Activated CD8-positive, alpha-beta T cell treated with anti-CD3 and anti-CD28 coated beads for 36 hours (primary cell): Measurements from ENCODE around the gene SLC14A1. TPM values are rescaled to one million over a fixed set of nuclear protein-coding genes. Genes with fewer than 3 reads are reported as not detected.

Source experiments
- ATAC-seq: fragments of 200-7000 bp; cut with Tn5 transposase; one replicate; pipeline ENCODE4 v1.10.0; 2021; ENCODE audit warnings: mild to moderate bottlenecking, moderate library complexity
- CTCF ChIA-PET: fragments of 350-600 bp; sonication (Branson Sonifier 250); formaldehyde crosslinking; loops from one replicate; lab custom pipeline; 2021; ENCODE audit warnings: antibody characterized with exemption; lab: Charles Lee
- POLR2A ChIA-PET: fragments of 350-600 bp; sonication (Branson Sonifier 250); formaldehyde crosslinking; loops from one replicate; lab custom pipeline; 2021; ENCODE audit warnings: antibody characterized with exemption; lab: Charles Lee
- DNase-seq: peaks from one replicate; pipeline ENCODE4 v3.0.0-alpha.2; 2020
- H3K27ac Mint-ChIP-seq: one replicate; pipeline ENCODE4 v1.8.0; 2021; ENCODE audit warnings: mild to moderate bottlenecking, mixed read lengths
- H3K27me3 Mint-ChIP-seq: one replicate; pipeline ENCODE4 v1.8.0; 2021; ENCODE audit warnings: mixed read lengths
- H3K36me3 Mint-ChIP-seq: one replicate; pipeline ENCODE4 v1.8.0; 2021; ENCODE audit warnings: low read depth, mixed read lengths
- H3K4me1 Mint-ChIP-seq: one replicate; pipeline ENCODE4 v1.8.0; 2021; ENCODE audit warnings: low read depth, mixed read lengths
- H3K4me3 Mint-ChIP-seq: one replicate; pipeline ENCODE4 v1.8.0; 2021; ENCODE audit warnings: mild to moderate bottlenecking, moderate library complexity, mixed read lengths
- H3K9me3 Mint-ChIP-seq: one replicate; pipeline ENCODE4 v1.8.0; 2021; ENCODE audit warnings: mixed read lengths
- intact Hi-C: fragments of 100-400 bp; cut with micrococcal nuclease; formaldehyde crosslinking; loops from one replicate; pipeline ENCODE4 v1.10.0; 2022
- total RNA-seq, 2 experiments: library from RNA; stranded (reverse); gene quantifications; one replicate each; pipeline ENCODE4 v1.2.3, GENCODE V29; 2021
- TF ChIP-seq, protein P1 (sequence below): fragments of 200-600 bp; IDR thresholded peaks from one replicate; pipeline ENCODE4 v1.8.0; 2022; ENCODE audit warnings: antibody characterized with exemption, mild to moderate bottlenecking

The SLC14A1 gene
- total RNA-seq, 2 experiments from 2014 or later: 3.1 TPM

DNA sequence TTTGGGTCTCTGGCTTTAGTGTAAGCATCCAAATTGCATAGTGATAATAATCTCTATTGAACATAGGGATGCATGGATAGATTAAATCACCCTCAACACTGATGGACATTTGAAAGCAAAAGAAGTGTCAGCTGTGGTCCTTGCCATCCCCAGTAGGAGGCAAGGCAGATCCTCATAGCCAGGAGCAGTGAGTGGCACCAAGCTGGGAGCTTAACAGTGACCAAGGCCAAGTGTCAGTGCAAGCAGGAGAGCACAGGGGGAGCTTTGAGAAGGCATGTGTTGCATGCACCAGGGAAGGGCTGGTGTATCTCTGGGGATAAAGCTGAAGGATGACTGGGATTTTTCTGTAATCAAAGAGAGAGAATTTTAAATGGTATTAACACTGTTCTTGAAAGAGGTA, 14.7 kb downstream of the SLC14A1 start:
- no peak for ATAC-seq
- Mint-ChIP-seq H3K9me3 (no peaks in the 10 kb centered on the region), H3K27ac (no peak overlapping the region), H3K27me3 (no peaks in the 10 kb centered on the region), H3K4me3 (no peak overlapping the region), H3K36me3 (no peaks in the 10 kb centered on the region), H3K4me1 (no peaks in the 10 kb centered on the region)
- intact Hi-C loops: no loop called here
- ChIA-PET CTCF (interaction anchor here (0.9 to 1.5 kb wide), 3 partner anchors 14 to 21 kb away, joined by 3 to 5 read pairs (median 5); no protein-coding TSS in a partner anchor), POLR2A (no interaction called here)
- TF ChIP-seq, protein P1, sequence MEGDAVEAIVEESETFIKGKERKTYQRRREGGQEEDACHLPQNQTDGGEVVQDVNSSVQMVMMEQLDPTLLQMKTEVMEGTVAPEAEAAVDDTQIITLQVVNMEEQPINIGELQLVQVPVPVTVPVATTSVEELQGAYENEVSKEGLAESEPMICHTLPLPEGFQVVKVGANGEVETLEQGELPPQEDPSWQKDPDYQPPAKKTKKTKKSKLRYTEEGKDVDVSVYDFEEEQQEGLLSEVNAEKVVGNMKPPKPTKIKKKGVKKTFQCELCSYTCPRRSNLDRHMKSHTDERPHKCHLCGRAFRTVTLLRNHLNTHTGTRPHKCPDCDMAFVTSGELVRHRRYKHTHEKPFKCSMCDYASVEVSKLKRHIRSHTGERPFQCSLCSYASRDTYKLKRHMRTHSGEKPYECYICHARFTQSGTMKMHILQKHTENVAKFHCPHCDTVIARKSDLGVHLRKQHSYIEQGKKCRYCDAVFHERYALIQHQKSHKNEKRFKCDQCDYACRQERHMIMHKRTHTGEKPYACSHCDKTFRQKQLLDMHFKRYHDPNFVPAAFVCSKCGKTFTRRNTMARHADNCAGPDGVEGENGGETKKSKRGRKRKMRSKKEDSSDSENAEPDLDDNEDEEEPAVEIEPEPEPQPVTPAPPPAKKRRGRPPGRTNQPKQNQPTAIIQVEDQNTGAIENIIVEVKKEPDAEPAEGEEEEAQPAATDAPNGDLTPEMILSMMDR: no peak
- no peak for DNase-seq

GRCh38 chr18:45739268-45739667, 15.3 kb downstream of the SLC14A1 start:
- TF ChIP-seq, protein P1: no peak
- Mint-ChIP-seq H3K4me1 (no peaks in the 10 kb centered on the region), H3K27me3 (no peaks in the 10 kb centered on the region), H3K4me3 (no peak overlapping the region), H3K9me3 (no peaks in the 10 kb centered on the region), H3K36me3 (no peaks in the 10 kb centered on the region), H3K27ac (no peak overlapping the region)
- ATAC-seq: no peak
- ChIA-PET CTCF (interaction anchor here (1.1 to 1.5 kb wide), 3 partner anchors 14 to 141 kb away, joined by 3 to 5 read pairs (median 5); no protein-coding TSS in a partner anchor), POLR2A (no interaction called here)
- no peak for DNase-seq
- intact Hi-C loops: no loop called here

GRCh38 chr18:45739848-45740247, 15.9 kb downstream of the SLC14A1 start:
- no peak for ATAC-seq
- H3K4me3 Mint-ChIP-seq: no peak overlapping the region
- H3K4me1 Mint-ChIP-seq: no peaks in the 10 kb centered on the region
- no peaks in the 10 kb centered on the region for H3K36me3 Mint-ChIP-seq
- intact Hi-C loops: no loop called here
- TF ChIP-seq, protein P1: no peak
- no peaks in the 10 kb centered on the region for H3K27me3 Mint-ChIP-seq
- no peaks in the 10 kb centered on the region for H3K9me3 Mint-ChIP-seq
- no peak for DNase-seq
- H3K27ac Mint-ChIP-seq: no peak overlapping the region
- POLR2A ChIA-PET: no interaction called here
- CTCF ChIA-PET: interaction anchor here (1.1 kb wide), 1 partner anchor 140 kb away, joined by 3 read pairs; no protein-coding TSS in a partner anchor

GRCh38 chr18:45741056-45741455, 17.1 kb downstream of the SLC14A1 start:
- Mint-ChIP-seq H3K9me3 (no peaks in the 10 kb centered on the region), H3K27me3 (no peaks in the 10 kb centered on the region), H3K27ac (no peak overlapping the region), H3K4me1 (no peaks in the 10 kb centered on the region), H3K36me3 (no peaks in the 10 kb centered on the region), H3K4me3 (no peak overlapping the region)
- POLR2A ChIA-PET: no interaction called here
- ATAC-seq (no peak), DNase-seq (no peak)
- TF ChIP-seq, protein P1: no peak
- CTCF ChIA-PET: no interaction called here
- intact Hi-C loops: no loop called here

GRCh38 chr18:45745817-45746461, 22.0 kb downstream of the SLC14A1 start:
- Mint-ChIP-seq H3K27ac (no peak overlapping the region), H3K4me3 (no peak overlapping the region), H3K9me3 (no peaks in the 10 kb centered on the region), H3K36me3 (no peaks in the 10 kb centered on the region), H3K27me3 (no peaks in the 10 kb centered on the region), H3K4me1 (no peaks in the 10 kb centered on the region)
- TF ChIP-seq, protein P1: no peak
- DNase-seq (no peak), ATAC-seq (no peak)
- ChIA-PET POLR2A (no interaction called here), CTCF (interaction anchor here (1.2 to 3.9 kb wide), 3 partner anchors 9 to 94 kb away, joined by 3 to 21 read pairs (median 4); partner anchors contain the start of gene SLC14A1)
- intact Hi-C loops: no loop called here
